Gastrocnemius medialis (tissue), 4 donors: Measurements from ENCODE around the gene TTLL5. TPM values are rescaled to one million over a fixed set of nuclear protein-coding genes. Genes with fewer than 3 reads are reported as not detected.

ENCODE experiments used
- ATAC-seq, 2 donors: fragments of 150-250 bp; one replicate each; pipeline ENCODE4 v1.9.1; 2016
- DNase-seq, 2 donors: peaks; one replicate each; pipeline ENCODE4 v3.0.0-alpha.2; 2019
- H3K27ac ChIP-seq, 4 donors: fragments of 200-600 bp; sonication (generic); 1 replicate in 1 of 4; 2 replicates in 3 of 4; pipeline ENCODE4 v1.5.1; 2016 to 2018; ENCODE audit warnings: mild to moderate bottlenecking in 2 of 4, moderate library complexity in 1 of 4
- H3K27me3 ChIP-seq, 3 donors: fragments of 200-600 bp; sonication (generic) in 2 of 3; 1 replicate in 1 of 3; 2 replicates in 2 of 3; pipeline versions ENCODE4 v1.5.1 to v1.6.0; 2016 to 2019; ENCODE audit warnings: mild to moderate bottlenecking in 1 of 3, moderate library complexity in 1 of 3
- H3K36me3 ChIP-seq, 2 donors: fragments of 200-600 bp; sonication (generic) in 1 of 2; one replicate each; pipeline ENCODE4 v1.5.1; 2017 to 2018
- H3K4me1 ChIP-seq, 2 donors: fragments of 200-600 bp; sonication (generic) in 1 of 2; one replicate each; pipeline ENCODE4 v1.5.1; 2016 to 2017; ENCODE audit warnings: mild to moderate bottlenecking in 2 of 2
- H3K4me3 ChIP-seq, 4 donors: fragments of 200-600 bp; sonication (generic) in 3 of 4; 1 replicate in 1 of 4; 2 replicates in 3 of 4; pipeline ENCODE4 v1.5.1; 2016 to 2019; ENCODE audit warnings: mild to moderate bottlenecking in 2 of 4
- H3K9me3 ChIP-seq, 3 donors: fragments of 200-600 bp; sonication (generic) in 2 of 3; 1 replicate in 1 of 3; 2 replicates in 2 of 3; pipeline ENCODE4 v1.5.1; 2016 to 2019
- POLR2A ChIP-seq, 2 donors: fragments of 450-650 bp; IDR thresholded peaks; one replicate each; pipeline ENCODE4 v1.6.1; 2017; ENCODE audit warnings: antibody characterized with exemption in 2 of 2, mild to moderate bottlenecking in 2 of 2, moderate library complexity in 2 of 2
- in situ Hi-C, 4 donors: fragments of 200-750 bp; cut with MboI; loops; one replicate each; pipeline versions ENCODE4 v1.15.0 to v1.8.0; 2017; ENCODE audit warnings: low sequenced_read_pairs in 4 of 4
- intact Hi-C: fragments of 100-400 bp; cut with DNase I; formaldehyde crosslinking; loops from one replicate; pipeline ENCODE4 v1.15.1; 2023; ENCODE audit warnings: low total_unique reads
- total RNA-seq, 4 donors: library from RNA; depleted of rRNA; stranded (reverse); fragments of >200 nt; gene quantifications; one replicate each; pipeline versions ENCODE4 v1.1.0 to v1.2.3, GENCODE V29; 2016
- TF ChIP-seq, protein P1 (sequence below), 5 experiments: fragments of 450-650 bp in 3 of 5; fragments of 200-600 bp in 2 of 5; sonication (generic) in 2 of 5; IDR thresholded peaks in 4 of 5; conservative IDR thresholded peaks in 1 of 5; 1 replicate in 4 of 5; 2 replicates in 1 of 5; pipeline ENCODE4 v1.5.1; 2016 to 2019; ENCODE audit warnings: antibody characterized with exemption in 5 of 5, mild to moderate bottlenecking in 3 of 5, moderate library complexity in 3 of 5

TTLL5 gene
- total RNA-seq, 4 donors from 2014 or later, result 9.1 to 36.0 (median 16.4) TPM

DNA sequence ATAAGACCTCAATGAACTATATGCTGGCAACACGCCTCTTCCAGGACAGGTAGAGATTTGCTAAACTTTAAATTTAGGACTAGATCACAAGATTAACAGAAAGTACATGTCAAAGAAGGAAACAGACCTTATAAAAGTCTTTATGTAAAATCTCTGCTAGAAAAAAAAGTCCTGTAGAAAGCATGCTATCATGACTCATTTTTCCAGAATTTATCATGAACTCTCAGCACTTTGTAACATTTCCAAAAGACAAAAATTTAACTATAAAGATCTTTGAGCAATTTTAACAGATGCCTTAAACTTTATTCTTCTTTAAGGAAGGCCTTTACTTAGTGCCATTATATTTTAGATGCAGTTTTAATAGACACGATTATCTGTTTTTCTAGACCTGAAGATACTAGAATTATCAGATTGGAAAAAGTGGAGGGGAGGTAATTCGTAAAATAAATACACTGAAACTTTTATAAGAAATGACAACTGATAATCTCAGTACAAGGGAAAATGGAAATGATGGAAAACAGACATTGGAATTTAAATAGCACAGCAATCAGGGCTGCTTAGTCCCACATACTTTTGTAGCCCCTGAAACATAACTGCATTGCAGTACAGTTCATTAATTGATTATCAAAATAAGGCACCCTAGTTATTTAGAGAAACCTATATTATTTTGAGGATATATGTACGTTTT is 92.0 kb downstream of the TTLL5 start:
- peaks cover 0 to 5% of the 10 kb centered on the region in 2 donors for H3K4me1 ChIP-seq
- DNase-seq (no peak), ATAC-seq (no peak)
- no peaks in the 10 kb centered on the region for H3K27me3 ChIP-seq
- in situ Hi-C loops, result no loop called here
- no peak overlapping the region for H3K4me3 ChIP-seq
- no peaks in the 10 kb centered on the region for H3K9me3 ChIP-seq
- H3K36me3 ChIP-seq, result no peaks in the 10 kb centered on the region
- H3K27ac ChIP-seq, result no peak overlapping the region
- intact Hi-C loops, result no loop called here
- TF ChIP-seq, protein P1, sequence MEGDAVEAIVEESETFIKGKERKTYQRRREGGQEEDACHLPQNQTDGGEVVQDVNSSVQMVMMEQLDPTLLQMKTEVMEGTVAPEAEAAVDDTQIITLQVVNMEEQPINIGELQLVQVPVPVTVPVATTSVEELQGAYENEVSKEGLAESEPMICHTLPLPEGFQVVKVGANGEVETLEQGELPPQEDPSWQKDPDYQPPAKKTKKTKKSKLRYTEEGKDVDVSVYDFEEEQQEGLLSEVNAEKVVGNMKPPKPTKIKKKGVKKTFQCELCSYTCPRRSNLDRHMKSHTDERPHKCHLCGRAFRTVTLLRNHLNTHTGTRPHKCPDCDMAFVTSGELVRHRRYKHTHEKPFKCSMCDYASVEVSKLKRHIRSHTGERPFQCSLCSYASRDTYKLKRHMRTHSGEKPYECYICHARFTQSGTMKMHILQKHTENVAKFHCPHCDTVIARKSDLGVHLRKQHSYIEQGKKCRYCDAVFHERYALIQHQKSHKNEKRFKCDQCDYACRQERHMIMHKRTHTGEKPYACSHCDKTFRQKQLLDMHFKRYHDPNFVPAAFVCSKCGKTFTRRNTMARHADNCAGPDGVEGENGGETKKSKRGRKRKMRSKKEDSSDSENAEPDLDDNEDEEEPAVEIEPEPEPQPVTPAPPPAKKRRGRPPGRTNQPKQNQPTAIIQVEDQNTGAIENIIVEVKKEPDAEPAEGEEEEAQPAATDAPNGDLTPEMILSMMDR (IDR thresholded peaks at IDR 0.05 in 4 of 5, conservative IDR thresholded peaks at IDR 0.05 in 1 of 5), result no peak
- TF ChIP-seq POLR2A (IDR thresholded peaks at IDR 0.05), result no peak

DNA sequence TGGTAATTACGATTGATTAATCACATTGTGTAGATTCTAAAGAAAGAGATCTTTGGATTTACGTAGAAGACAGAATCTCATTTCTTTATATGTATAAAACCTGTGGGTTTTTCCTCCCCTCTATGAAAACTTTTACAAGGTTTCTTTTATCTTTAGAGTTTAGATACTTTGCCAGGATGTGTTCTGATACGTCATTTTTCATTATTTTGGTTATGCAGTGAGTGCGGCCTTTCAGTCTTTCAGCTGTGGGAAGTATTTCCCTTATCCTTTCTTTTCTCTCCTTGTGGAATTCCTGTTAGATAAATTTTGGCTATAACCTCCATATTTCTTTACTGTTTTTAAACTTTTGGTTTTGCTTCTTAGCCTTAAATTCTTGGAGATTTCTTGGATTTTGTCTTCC is 92.7 kb downstream of the TTLL5 start:
- Histone ChIP-seq H3K27ac (no peak overlapping the region), H3K4me3 (no peak overlapping the region), H3K9me3 (no peaks in the 10 kb centered on the region), H3K36me3 (no peaks in the 10 kb centered on the region), H3K27me3 (no peaks in the 10 kb centered on the region), H3K4me1 (peaks cover 0 to 1% of the 10 kb centered on the region in 2 donors)
- intact Hi-C loops (no loop called here), in situ Hi-C loops (no loop called here)
- no peak for TF ChIP-seq POLR2A (IDR thresholded peaks at IDR 0.05)
- TF ChIP-seq, protein P1 (IDR thresholded peaks at IDR 0.05 in 4 of 5, conservative IDR thresholded peaks at IDR 0.05 in 1 of 5), result no peak
- DNase-seq (no peak), ATAC-seq (no peak)

DNA sequence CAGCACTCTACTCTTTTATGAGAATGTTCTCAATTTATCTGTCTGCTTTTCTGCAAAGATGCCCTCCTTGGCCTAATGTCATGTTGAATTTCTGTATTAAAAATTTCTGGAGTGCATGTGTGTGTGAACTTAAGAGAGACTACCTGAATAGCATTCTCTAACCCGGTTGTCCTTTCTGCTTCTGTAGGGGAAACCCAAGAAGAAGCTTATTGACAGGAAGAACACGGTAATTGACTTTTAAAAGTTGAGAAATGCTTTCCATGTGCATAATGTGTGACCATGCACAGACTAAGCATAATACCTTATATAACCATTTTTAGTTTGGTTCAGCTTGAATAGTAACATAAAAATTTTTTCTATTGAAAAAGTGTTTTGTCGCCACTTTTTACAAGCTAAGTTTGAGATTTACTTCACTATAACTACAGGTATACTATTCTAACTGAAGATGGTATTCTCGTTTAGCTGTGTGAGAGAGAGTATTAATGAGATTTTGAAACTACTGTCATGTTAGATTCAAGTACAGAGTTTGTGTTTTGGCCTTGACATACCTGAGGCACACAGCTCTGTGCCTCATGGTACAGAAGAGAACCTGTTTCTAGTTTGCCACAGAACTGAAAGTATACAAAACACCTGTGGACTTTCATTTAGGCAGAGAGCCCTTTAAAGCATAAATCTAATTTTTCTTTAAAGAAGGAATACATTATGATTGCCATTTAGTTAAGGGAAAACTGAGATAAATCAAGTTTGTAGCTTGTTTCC is 96.8 kb downstream of the TTLL5 start:
- intact Hi-C loops (no loop called here), in situ Hi-C loops (no loop called here)
- TF ChIP-seq, protein P1 (IDR thresholded peaks at IDR 0.05 in 4 of 5, conservative IDR thresholded peaks at IDR 0.05 in 1 of 5), result no peak
- TF ChIP-seq POLR2A (IDR thresholded peaks at IDR 0.05), result no peak
- H3K36me3 ChIP-seq, result no peaks in the 10 kb centered on the region
- H3K9me3 ChIP-seq, result no peaks in the 10 kb centered on the region
- ATAC-seq (no peak), DNase-seq (no peak)
- no peaks in the 10 kb centered on the region for H3K4me1 ChIP-seq
- no peaks in the 10 kb centered on the region for H3K27me3 ChIP-seq
- H3K4me3 ChIP-seq, result no peak overlapping the region
- H3K27ac ChIP-seq, result no peak overlapping the region

DNA sequence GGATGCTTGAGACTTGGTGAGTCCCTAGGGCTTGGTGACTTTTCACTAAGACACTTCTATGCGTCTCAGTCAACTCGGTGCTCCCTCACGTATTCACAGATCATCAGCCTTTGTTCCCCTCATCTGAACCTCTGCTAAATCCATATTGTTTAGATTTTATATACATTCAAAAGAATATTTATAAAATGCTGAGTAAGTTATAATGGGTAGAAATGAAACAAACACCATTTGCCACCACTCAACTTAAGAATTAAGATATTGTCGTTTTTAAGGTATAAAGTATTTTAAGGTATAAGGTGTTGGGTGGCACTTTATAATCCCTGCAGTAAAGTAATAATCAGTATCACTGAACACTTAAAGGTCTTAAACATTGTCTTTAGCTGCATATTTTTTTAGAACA is 103.0 kb downstream of the TTLL5 start:
- intact Hi-C loops, result no loop called here
- in situ Hi-C loops, result no loop called here
- no peak overlapping the region for H3K27ac ChIP-seq

More for the DNA sequence above, 103.0 kb downstream of the TTLL5 start:
- peaks cover 0 to 4% of the 10 kb centered on the region in 2 donors for H3K36me3 ChIP-seq
- TF ChIP-seq, protein P1 (IDR thresholded peaks at IDR 0.05 in 4 of 5, conservative IDR thresholded peaks at IDR 0.05 in 1 of 5), result no peak
- DNase-seq (no peak), ATAC-seq (no peak)
- H3K4me3 ChIP-seq, result no peak overlapping the region
- H3K9me3 ChIP-seq, result no peaks in the 10 kb centered on the region
- peaks cover 11 to 19% of the 10 kb centered on the region in 2 donors for H3K4me1 ChIP-seq
- H3K27me3 ChIP-seq, result no peaks in the 10 kb centered on the region
